HG03342 (cell line): Measurements from ENCODE around the gene HSD17B2.
"Not testable (repeated sequence)": the region's sequence is repeated elsewhere in the genome, so short reads cannot be mapped to it uniquely, and the experiment has no call there.

ENCODE experiments used
- ATAC-seq: cut with Tn5 transposase; IDR thresholded peaks from one replicate; pipeline ENCODE4 v1.9.1; 2021; ENCODE audit warnings: mild to moderate bottlenecking, moderate library complexity; ENCODE audit not compliant: unreplicated experiment

Gene HSD17B2

GRCh38 chr16:82118749-82119148, 83.7 kb downstream of the HSD17B2 start:
- no peak for ATAC-seq

- ATAC-seq, result no peak
Measured at GRCh38 chr16:82119405-82119804, 84.4 kb downstream of the HSD17B2 start.

- ATAC-seq, result no peak
Measured at GRCh38 chr16:82124651-82125050, 89.6 kb downstream of the HSD17B2 start.

- no peak for ATAC-seq
Measured at GRCh38 chr16:82129881-82130280, 94.8 kb downstream of the HSD17B2 start.

- no peak for ATAC-seq
Measured at GRCh38 chr16:82133798-82134197, 98.7 kb downstream of the HSD17B2 start.

DNA sequence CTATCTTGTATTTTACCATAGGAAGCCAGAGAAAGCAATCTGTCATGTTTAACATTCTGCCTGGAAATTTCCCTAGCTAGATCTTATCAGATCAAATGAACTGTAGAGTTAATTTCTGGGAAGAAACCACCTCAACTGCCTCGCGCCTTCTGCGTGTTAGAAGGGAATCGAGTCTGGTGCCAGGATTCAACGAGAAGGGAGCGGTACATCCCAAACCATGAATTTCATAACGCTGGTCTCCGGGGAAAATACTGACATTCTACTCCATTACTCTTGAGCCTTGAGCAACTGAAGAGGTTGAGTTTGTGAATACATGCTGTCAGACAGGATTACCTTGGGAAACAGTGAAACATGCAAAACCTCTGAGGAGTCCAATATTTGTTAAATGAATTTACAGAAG, 99.8 kb downstream of the HSD17B2 start:
- no peak for ATAC-seq

DNA sequence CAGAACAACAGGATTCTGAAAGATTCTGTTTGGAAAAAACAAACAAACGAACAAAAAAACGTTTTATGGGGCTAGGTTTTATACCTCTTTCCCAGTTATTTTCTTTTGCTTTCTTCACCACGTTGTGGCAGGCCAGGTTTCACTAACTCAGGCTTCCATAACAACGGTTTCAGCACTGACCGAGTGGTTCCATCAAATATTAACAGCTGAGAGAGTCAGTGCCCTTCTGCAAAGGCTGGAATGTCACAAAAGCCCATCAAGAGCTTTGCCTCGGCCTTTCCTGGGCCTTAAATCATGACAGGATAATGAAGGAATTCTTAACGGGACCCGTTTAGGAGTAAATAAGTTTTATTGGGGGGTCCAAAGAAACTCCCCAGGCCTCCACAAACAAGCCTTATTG, 100.8 kb downstream of the HSD17B2 start:
- no peak for ATAC-seq

DNA sequence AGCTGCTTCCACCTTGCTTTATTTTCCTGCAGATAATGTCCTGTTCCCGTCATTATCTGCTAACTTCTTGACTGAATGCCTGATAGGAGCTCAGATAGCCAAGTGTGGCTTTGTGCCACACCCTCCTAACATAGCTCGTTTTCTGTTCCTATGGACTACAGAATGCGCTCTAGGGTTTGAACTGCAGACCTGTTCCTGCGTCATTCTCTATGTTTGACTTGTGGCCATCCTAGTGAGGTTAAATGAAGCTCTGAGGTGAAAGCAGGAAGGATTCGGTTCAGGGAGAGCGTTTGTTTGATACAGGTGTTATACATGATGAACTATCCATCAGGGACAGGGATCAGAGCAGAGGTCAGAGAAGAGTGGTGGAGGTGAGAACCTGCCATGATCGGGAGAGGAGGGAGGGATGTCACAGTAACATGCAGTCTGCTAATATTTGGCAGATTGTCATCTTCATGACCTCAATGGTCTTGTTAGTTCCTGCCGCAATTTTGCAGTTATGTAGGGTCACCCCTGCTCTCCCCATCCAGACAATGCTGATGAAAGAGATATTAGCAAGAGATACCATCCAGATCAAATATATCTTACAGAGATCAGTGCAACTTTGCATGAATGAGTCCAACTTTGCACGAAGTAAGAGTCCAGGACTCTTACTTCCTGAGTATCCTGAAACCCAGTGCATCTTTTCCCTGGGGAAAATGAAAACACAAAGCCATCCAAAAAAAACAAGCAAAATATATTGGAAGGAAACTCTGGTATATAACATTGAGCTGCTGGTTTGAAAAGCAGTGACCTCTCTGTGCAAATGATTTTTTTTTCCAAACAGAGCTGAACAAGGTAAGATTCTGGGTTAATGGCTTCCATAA, 102.1 kb downstream of the HSD17B2 start:
- no peak for ATAC-seq

DNA sequence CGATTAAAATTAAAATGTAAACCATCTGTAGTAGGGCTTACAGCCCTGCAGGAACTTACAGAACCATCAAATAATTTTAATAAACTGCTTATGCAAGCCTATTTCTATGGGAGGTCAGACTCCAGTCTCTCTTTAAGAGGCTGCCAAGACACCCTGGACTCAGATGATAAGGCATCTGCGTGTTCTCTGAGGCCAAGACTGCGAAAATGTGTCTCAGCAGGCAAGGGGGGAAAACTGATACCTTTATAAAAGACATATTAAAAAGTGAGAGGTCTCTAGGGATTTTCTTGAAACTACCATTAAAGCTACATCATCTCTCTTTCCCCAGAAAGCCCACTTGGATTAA, 102.7 kb downstream of the HSD17B2 start:
- no peak for ATAC-seq

DNA sequence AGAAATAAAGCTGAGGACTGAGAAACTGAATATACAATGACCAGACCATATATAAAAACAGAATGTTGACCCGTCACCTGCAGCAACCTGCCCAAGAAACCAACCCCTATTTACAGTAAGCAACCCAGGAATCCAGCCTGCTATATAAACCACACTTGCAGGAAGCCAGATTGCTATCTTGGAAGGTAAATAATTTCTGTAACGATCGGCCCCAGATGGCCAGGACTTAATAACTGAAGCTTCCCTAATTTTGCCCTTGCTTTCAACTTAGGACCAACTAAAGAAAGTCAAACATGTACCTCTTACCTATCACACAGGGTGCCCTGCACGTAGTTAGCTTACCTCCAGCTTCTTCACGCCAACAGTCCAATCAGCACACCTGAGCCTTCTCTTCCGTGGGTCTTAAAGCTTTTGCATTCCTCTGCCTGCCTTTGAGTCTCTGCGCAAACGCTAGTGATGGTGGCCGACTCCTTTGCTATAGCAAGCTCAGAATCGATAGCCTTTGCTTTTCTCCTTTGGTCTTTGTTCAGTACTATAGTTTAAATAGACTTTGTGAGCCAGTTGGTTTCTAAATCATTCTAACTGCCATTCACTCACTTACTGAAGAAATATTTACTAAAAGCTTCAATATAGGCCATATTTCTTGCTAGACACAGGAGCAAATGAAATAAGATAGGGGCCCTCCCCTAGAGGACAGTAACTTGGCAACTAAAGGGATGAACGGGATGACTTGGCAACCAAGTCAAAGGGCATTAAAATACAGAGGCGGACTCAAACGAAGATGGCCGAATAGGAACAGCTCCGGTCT, 103.6 kb downstream of the HSD17B2 start:
- ATAC-seq, result no peak

- ATAC-seq, result not testable (repeated sequence)
Measured at GRCh38 chr16:82139286-82139571, 104.2 kb downstream of the HSD17B2 start.

GRCh38 chr16:82146556-82146955, 111.5 kb downstream of the HSD17B2 start:
- no peak for ATAC-seq

GRCh38 chr16:82146957-82147356, 111.9 kb downstream of the HSD17B2 start:
- ATAC-seq, result no peak

DNA sequence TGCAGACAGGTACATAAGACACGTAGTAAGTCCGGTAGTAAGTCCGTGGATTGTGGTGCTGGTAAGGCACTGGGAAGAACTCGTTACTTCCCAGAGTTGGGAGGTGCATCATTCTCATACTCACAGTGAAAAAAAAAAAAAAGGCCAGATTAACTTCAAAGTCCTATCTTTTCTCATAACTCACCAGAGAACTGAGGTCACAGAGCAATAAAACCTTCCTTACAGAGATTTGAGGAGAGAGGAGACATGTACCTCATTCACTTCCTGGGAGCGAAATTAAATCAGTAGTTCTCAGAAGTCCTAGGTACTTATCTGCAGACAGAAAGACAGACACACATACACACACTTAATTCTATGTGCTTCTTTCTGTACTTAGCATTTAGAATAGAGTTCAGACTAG, 112.5 kb downstream of the HSD17B2 start:
- no peak for ATAC-seq
